NK-92 (cell line): ENCODE data around the gene PRDM2.

Experiments used
- DNase-seq: peaks from one replicate; lab custom pipeline; 2025; ENCODE audit not compliant: unreplicated experiment; lab: John Stamatoyannopoulos, UW

The PRDM2 gene

GRCh38 chr1:13731897-13732296 lies 31.9 kb downstream of the PRDM2 start:
- no peak for DNase-seq

GRCh38 chr1:13732971-13733667 lies 33.1 kb downstream of the PRDM2 start:
- DNase-seq = no peak

- no peak for DNase-seq
Measured at GRCh38 chr1:13733711-13734110, 33.7 kb downstream of the PRDM2 start.

- DNase-seq = no peak
Measured at GRCh38 chr1:13735168-13735930, 35.4 kb downstream of the PRDM2 start.

GRCh38 chr1:13737398-13737797 lies 37.4 kb downstream of the PRDM2 start:
- no peak for DNase-seq

GRCh38 chr1:13746342-13746741 lies 46.4 kb downstream of the PRDM2 start:
- no peak for DNase-seq

- peak; percentile 78 for DNase-seq
Measured at GRCh38 chr1:13748610-13749505, 48.9 kb downstream of the PRDM2 start.

GRCh38 chr1:13749543-13750341 lies 49.8 kb downstream of the PRDM2 start:
- DNase-seq = no peak

GRCh38 chr1:13751458-13751871 lies 51.5 kb downstream of the PRDM2 start:
- no peak for DNase-seq

- no peak for DNase-seq
Measured at GRCh38 chr1:13751985-13752384, 52.0 kb downstream of the PRDM2 start.

GRCh38 chr1:13752852-13753251 lies 52.9 kb downstream of the PRDM2 start:
- no peak for DNase-seq

- DNase-seq = no peak
Measured at GRCh38 chr1:13753636-13754402, 53.8 kb downstream of the PRDM2 start.

- DNase-seq = no peak
Measured at GRCh38 chr1:13754510-13755103, 54.6 kb downstream of the PRDM2 start.

- DNase-seq = no peak
Measured at GRCh38 chr1:13756557-13757315, 56.7 kb downstream of the PRDM2 start.

- no peak for DNase-seq
Measured at GRCh38 chr1:13757693-13758092, 57.7 kb downstream of the PRDM2 start.

GRCh38 chr1:13759072-13759471 lies 59.1 kb downstream of the PRDM2 start:
- no peak for DNase-seq

GRCh38 chr1:13760340-13760739 lies 60.4 kb downstream of the PRDM2 start:
- no peak for DNase-seq

GRCh38 chr1:13760921-13761320 lies 60.9 kb downstream of the PRDM2 start:
- no peak for DNase-seq

- no peak for DNase-seq
Measured at GRCh38 chr1:13761883-13762282, 61.9 kb downstream of the PRDM2 start.
